AG09319 (cell line): ENCODE results near the gene GPR4.
A peak's percentile ranks its signal among the peaks of the same experiment; 100 is the strongest.

Experiments
- DNase-seq: peaks from one replicate; pipeline ENCODE4 v3.0.0-alpha.2; 2010; ENCODE audit warnings: low read depth; ENCODE audit errors: extremely low read depth
- CTCF ChIP-seq: IDR thresholded peaks from 2 replicates; pipeline ENCODE4 v1.5.1; 2011; ENCODE audit warnings: low read depth, mild to moderate bottlenecking, inconsistent platforms, low read length, moderate library complexity

Gene GPR4

GRCh38 chr19:45591638-45592005 lies 10.4 kb downstream of the GPR4 start:
- DNase-seq, result no peak
- TF ChIP-seq CTCF, result no peak

- DNase-seq, result no peak
- peak; percentile 40 for TF ChIP-seq CTCF
These were observed 10.9 kb downstream of the GPR4 start for GRCh38 chr19:45591004-45591637.

GRCh38 chr19:45590300-45591003 lies 11.6 kb downstream of the GPR4 start:
- no peak for DNase-seq
- no peak for TF ChIP-seq CTCF

- DNase-seq, result no peak
- TF ChIP-seq CTCF, result no peak
These were observed 12.2 kb downstream of the GPR4 start for GRCh38 chr19:45589768-45590167.

- no peak for DNase-seq
- TF ChIP-seq CTCF, result no peak
These were observed 14.1 kb downstream of the GPR4 start for GRCh38 chr19:45587873-45588272.

- no peak for TF ChIP-seq CTCF
- DNase-seq, result no peak
These were observed 16.8 kb downstream of the GPR4 start for GRCh38 chr19:45585158-45585577.

- DNase-seq, result peak; percentile 100
- TF ChIP-seq CTCF, result no peak
These were observed 17.5 kb downstream of the GPR4 start, which contains the start of gene OPA3 for GRCh38 chr19:45584332-45585157. TSS of gene OPA3 (minus strand) at chr19:45584802. CDS start at chr19:45584764, 38 bp downstream.
